Sciatic nerve (tissue), 2 donors: ENCODE measurements around the gene CDC42SE1. TPM values are rescaled to one million over a fixed set of nuclear protein-coding genes. Genes with fewer than 3 reads are reported as not detected.
A peak's percentile ranks its signal among the peaks of the same experiment; 100 is the strongest.
"Not testable (repeated sequence)": the region's sequence is repeated elsewhere in the genome, so short reads cannot be mapped to it uniquely, and the experiment has no call there.

ENCODE experiments used
- ATAC-seq: fragments of 200-7000 bp; cut with Tn5 transposase; one replicate; pipeline ENCODE4 v1.9.1; 2020; ENCODE audit warnings: mild to moderate bottlenecking, moderate library complexity
- DNase-seq: peaks from one replicate; pipeline ENCODE4 v3.0.0-alpha.2; 2020; ENCODE audit warnings: low spot score
- intact Hi-C: fragments of 100-400 bp; cut with DNase I; formaldehyde crosslinking; loops from one replicate; pipeline ENCODE4 v1.14.2; 2022
- total RNA-seq: library from RNA; stranded (reverse); fragmentation: NEBNext Ultra II Directional; extraction: Animal tissue kit (Norgen Biotek cat#: 25700); gene quantifications from one replicate; pipeline ENCODE4 v1.2.1, GENCODE V29; 2021
- donor health status: DM: no; HTN: no; CAD: no.
- donor health status: DM: no; HTN: no; CAD: no.

Gene CDC42SE1, protein sequence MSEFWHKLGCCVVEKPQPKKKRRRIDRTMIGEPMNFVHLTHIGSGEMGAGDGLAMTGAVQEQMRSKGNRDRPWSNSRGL
- 106 TPM for total RNA-seq

DNA sequence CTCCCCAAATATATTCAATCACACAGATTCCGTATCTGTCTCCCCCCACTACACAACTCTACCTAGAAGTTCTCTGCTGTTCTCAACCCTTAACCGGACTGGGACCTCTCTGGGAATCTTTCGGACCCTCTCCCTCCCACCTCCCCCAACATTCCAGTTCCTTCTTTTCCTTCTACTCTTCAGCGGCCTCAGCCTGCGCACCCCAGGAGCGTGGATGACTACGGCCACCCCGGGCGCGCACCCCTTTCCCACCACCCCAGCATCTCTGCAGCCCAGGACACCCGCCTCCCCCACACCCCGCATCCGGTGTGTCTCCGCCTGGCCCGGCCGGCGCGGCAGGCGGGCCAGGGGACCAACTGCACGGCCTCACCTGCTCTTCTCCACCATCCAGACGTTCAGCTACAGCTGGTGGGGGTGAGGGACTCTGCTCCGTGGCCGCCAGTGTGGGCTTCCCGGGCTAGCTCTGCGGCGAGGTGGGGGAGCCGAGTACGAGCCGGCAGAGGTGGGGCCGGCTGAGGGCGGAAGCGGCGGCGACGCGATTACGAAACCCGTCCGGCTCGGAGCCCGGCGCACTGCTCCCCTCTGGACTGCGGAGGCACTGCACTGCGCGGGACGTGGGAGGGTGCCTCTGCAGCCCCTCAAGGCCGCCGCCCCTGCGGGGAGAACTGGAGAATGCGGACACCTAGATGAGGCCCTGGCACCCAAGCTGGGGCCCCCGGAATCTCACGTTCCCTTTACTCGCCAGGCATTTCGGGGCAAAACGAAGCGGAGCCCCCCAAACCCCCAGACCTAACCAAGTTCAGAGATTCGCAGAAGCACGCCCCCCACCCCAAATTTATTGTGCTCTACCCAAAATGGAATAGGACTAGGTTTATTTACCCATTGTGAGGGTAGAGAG, at the start of gene CDC42SE1:
Gene CDC42SE1, minus strand, starts transcription at position 514 of the 898 bp plus-strand sequence. CDS start 3,892 bp downstream, outside the sequence.
- intact Hi-C loops, result no loop called here
- DNase-seq (peak; percentile 90), ATAC-seq (peak; percentile 95)

DNA sequence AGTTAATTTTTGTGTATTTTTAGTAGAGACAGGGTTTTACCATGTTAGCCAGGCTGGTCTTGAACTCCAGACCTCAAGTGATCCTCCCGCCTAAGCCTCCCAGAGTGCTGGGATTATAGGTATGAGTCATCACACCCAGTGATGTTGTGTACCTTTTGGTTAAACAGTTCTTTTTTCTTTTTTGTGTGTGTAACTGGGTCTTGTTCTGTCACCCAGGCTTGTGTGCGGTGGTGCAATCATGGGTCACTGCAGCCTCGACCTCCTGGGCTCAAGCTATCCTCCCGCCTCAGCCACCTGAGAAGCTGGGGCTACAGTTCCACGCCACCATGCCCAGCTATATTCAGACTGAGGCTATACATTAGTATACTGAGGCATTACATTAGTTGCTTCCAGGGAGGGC, 48.9 kb upstream of the CDC42SE1 start:
- DNase-seq, result no peak
- ATAC-seq, result no peak
- intact Hi-C loops, result no loop called here

DNA sequence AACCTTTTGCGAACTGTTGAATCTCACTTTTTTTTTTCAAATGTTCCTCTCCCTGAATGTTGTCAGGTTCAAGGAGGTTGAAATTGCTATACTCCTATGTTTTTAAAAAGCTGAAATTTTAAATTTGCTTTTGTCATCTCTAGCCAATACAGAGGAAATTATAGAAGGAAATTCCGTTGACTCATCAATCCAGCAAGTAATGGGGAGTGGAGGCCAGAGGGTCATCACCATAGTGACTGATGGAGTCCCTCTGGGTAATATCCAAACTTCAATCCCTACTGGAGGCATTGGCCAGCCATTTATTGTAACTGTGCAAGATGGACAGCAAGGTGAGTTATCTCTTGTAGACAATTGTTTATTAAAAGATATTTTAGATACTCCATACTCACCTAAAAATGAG, 47.5 kb upstream of the CDC42SE1 start:
- intact Hi-C loops, result no loop called here
- DNase-seq (no peak), ATAC-seq (peak; percentile 65)

DNA sequence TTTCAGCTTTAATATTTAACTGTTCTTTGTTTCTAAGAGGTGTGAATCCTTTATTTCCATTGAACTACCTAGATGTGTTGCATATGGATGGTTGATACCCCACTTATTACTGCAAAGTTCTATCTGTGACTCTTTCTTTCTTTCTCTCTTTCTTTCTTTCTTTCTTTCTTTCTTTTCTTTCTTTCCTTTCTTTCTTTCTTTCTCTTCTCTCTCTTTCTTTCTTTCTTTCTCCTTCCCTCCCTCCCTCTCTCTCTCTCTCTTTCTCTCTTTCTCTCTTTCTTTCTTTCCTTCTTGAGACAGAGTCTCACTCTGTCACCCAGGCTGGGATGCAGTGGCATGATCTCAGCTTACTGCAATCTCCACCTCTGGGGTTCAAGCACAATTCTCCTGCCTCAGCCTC, 45.2 kb upstream of the CDC42SE1 start:
- ATAC-seq (no peak), DNase-seq (no peak)
- intact Hi-C loops, result no loop called here

DNA sequence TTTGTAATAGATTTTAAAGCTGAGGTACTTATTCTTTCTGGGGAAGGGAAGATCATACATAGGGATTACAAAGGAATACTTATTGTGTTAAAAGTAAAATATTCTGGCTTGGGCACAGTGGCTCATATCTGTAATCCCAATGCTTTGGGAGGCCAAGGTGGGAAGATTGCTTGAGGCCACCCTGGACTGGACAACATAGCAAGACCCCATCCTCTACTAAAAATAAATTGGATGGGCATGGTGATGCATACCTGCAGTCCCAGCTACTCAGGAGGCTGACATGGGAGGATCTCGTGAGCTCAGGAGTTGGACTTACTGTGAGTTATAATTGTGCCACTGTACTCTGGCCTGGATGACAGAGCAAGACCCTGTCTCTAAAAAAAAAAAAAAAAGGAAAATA, 38.7 kb upstream of the CDC42SE1 start:
- ATAC-seq, result no peak
- peak; percentile 1 for DNase-seq
- intact Hi-C loops, result no loop called here

DNA sequence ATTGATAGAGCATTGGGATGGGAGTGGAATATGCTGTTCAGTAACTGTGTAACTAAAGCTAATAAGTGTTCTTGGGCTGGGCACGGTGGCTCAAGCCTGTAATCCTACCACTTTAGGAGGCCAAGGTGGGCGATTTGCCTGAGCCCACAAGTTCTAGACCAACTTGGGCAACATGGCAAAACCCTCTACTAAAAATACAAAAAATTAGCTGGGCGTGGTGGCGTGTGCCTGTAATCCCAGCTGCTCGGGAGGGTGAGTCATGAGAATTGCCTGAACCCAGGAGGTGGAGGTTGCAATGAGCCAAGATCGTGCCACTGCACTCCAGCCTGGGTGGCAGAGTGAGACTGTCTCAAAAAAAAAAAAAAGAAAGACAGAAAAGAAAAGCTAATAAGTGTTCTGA, 38.0 kb upstream of the CDC42SE1 start:
- ATAC-seq, intact Hi-C loops: not testable (repeated sequence)
- DNase-seq, result peak; percentile 28

DNA sequence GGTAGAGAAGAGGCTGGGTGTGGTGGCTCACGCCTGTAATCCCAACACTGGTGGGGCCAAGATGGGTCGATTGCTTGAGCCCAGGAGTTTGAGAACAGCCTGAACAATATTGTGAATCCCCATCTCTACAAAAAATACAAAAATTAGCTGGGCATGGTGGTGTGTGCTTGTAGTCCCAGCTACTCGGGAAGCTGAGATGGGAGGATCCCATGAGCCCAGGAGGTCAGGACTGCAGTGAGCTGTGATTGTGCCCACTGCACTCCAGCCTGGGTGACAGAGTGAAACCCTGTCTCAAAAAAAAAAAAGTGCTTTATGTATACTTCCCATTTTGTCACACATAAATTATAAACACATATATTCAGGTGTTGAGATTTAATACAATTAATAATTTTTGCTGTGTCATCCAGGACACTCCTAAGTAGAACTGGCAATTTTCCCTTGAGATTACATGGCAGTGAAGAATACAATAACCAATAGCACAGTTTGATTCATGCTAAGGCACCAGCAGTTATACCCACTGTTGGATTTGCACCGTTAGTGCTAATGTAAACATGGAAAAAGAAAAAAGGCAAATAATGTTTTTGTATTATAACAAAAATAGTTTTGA, 26.6 kb upstream of the CDC42SE1 start:
- ATAC-seq, result no peak
- intact Hi-C loops, result no loop called here

DNA sequence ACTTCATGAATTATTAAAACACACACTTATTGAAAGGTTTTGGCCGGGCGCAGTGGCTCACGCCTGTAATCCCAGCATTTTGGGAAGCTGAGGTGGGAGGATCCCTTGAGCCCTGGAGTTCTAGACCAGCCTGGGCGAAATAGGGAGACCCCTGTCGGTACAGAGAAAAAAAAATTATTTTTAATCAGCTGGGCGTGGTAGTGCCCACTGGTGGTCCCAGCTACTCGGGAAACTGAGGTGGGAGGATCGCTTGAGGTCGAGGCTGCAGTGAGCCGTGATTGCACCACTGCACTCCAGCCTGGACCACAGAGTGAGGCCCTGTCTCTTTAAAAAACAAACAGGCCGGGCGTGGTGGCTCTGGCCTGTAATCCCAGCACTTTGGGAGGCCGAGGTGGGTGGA, 12.8 kb upstream of the CDC42SE1 start:
- intact Hi-C loops, result no loop called here
- peak; percentile 1 for ATAC-seq

More for the DNA sequence above, 26.6 kb upstream of the CDC42SE1 start:
- DNase-seq, result peak; percentile 13

DNA sequence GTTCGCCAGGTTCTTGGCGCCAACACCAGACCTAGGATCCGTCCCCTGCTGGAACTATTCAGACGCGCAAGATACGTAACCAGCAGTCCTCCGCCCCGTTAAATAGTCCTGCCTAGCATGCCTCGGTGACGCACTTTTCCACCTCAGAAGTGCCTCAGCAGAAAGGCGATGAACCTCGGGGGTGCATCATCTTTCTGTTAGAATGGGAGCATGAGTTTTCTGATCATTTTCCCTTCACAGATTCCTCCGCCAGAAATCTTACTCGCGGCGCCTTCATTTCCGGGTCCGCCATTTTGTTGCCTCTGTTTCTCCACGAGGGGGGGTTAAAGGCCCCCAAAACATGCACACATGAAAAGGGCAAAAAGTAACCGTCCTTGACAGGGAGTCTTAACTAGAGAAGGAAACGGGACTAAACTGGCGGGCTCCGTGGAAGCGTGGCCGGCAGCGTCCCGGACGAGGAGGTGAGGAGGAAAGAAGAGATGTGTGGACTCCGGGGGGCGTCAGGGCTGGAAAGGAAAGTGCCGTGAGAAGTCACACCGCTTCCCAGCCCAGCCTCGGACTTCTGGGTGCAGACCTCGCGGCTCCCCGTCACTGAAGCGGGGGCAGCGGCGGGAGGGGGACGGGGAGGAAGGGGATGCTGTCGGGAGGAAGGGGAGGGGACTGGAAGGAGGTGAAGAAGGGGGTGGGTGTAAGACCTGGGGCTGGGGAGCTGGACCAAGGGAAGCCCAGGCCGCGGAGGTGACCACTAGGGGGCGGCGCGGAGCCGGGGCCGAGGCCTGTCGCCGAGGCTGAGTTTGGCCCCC, 11.3 kb upstream of the CDC42SE1 start, which contains the start of gene GABPB2:
Gene GABPB2, plus strand, starts transcription at position 288 of the 803 bp plus-strand sequence. CDS start 17,429 bp downstream, outside the sequence.
- peak; percentile 95 for ATAC-seq
- intact Hi-C loops, result no loop called here
- DNase-seq, result peak; percentile 95

More for the DNA sequence above, 12.8 kb upstream of the CDC42SE1 start:
- DNase-seq, result peak; percentile 53

DNA sequence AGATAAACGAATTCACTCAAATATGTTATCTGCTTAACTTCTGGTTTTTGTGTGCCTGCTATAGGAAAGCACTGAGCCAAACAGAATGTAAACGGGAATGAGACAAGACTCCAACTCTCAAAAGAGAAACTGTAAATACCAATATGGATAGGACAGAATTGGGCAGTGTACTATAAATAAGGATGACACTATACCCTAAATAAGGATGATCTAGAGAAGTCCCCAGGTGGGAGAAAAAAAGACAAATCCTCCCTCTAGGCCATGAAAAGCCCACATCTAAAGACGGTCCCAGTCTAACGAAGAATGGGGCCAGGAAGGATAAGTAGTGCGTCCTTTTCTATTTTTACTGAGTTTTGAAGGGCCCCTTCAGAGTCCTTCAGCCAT, 9.7 kb upstream of the CDC42SE1 start:
- DNase-seq, result no peak
- ATAC-seq, result no peak
- intact Hi-C loops, result no loop called here

DNA sequence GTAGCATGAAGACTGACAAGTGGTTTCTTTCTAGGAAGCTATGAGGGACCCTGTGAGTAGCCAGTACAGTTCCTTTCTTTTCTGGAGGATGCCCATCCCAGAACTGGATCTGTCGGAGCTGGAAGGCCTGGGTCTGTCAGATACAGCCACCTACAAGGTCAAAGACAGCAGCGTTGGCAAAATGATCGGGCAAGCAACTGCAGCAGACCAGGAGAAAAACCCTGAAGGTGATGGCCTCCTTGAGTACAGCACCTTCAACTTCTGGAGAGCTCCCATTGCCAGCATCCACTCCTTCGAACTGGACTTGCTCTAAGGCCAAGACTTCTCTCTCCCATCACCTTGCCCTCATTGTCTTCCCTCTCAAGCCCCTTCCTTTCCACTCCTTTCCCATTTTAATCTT, 7.8 kb upstream of the CDC42SE1 start:
- ATAC-seq, result no peak
- DNase-seq, result peak; percentile 33
- intact Hi-C loops, result no loop called here

DNA sequence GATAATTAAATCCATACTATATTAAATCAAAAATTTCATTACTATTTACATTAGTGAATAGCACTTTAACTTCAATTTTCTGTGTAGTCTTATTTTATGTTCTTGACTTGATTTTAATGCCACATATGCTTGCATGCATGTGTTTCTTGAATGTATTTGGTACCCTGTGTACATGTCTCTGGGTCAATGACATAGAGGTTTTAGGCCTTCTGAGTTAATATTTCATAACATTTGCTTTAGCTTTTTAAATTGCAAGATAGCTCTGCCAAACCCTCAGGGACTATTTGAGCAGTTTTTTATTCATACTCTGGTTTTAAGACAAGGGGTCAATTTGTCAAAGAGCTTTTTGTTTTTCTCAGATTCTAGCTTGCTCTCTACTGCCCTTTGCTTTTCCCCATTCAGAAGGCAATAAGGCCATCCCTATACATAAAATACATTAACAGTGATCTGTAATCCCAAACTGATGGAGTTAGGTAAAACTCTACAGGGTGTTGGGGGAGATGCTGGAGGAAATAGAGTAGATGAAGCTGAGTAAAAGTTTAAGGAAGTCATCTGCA, 5.7 kb upstream of the CDC42SE1 start:
- intact Hi-C loops, result no loop called here
- no peak for DNase-seq
- no peak for ATAC-seq

DNA sequence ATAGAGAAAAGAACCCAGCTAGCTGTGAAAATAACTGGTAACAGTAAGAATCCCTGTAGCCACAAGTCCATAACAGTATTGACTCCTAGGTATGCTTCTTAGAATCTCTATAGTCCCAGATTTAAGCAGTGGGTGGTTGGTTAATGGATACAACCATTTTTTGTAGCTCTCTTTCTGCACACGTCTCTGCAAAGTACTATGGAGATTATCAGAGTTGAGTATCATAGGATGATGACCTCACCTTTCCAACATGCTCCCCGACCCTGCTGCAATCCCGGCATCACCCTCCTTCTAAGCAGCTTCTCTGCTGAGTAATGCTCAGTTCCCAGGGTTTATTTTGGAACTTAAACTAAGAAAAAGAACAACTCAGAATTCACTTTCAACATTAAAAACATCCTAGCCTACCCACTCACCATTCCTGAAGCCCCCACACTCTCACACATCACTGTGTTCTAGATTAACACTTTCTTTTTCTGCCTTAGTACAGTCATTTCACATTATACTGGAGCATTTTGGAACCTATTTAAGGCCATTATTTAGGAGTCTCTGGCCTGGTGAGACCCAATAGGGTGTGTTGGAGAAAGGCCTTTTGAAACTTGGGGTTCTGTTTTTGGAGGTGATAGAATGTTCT, 3.4 kb upstream of the CDC42SE1 start:
- peak; percentile 9 for DNase-seq
- intact Hi-C loops, result no loop called here
- no peak for ATAC-seq

DNA sequence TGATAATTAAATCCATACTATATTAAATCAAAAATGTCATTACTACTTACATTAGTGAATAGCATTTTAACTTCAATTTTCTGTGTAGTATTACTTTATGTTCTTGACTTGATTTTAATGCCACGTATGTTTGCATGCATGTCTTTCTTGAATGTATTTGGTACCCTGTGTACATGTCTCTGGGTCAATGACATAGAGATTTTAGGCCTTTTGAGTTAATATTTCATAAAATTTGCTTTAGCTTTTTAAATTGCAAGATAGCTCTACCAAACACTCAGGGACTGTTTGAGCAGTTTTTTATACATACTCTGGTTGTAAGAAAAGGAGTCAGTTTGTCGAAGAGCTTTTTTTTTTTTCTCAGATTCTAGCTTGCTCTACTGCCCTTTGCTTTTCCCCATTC, 2.3 kb upstream of the CDC42SE1 start:
- no peak for ATAC-seq
- intact Hi-C loops, result no loop called here

DNA sequence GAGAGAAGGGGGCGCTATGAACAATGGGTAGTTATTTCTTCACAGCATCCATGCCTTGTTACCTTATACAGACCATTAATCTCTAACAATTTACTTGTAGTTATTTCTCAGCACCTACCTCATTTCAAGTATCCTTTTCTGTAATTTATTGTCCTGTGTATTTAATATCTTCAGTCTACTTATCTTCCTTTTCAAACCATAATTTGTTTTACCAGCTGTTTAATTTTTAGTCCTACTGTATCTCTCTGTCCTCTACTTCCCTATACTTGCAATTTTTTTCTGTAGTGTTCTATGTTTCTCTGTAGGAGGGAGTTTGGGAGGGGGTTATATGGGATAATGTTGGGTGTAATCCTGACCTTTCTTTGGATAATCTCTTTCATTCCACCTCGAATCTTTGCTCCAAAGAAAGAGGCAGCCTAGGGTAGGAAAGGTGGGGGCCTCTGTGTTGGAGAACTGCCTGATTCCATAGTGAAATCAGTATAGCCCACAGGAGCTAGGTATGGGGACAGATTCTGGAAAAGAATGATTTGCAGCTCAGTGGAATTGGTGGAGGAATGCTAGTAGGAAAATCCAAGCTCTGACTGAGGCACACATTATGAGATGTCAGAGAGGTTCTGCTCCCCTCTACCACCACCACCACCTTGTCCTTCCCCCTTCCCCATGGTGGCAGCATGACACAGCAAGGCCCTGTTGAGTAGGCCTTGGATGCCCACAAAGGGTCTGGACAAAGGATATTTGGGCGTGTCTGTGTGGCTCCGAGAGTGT, 1.4 kb upstream of the CDC42SE1 start:
- no peak for ATAC-seq
- DNase-seq, result no peak
- intact Hi-C loops, result no loop called here

More for the DNA sequence above, 2.3 kb upstream of the CDC42SE1 start:
- DNase-seq, result no peak

DNA sequence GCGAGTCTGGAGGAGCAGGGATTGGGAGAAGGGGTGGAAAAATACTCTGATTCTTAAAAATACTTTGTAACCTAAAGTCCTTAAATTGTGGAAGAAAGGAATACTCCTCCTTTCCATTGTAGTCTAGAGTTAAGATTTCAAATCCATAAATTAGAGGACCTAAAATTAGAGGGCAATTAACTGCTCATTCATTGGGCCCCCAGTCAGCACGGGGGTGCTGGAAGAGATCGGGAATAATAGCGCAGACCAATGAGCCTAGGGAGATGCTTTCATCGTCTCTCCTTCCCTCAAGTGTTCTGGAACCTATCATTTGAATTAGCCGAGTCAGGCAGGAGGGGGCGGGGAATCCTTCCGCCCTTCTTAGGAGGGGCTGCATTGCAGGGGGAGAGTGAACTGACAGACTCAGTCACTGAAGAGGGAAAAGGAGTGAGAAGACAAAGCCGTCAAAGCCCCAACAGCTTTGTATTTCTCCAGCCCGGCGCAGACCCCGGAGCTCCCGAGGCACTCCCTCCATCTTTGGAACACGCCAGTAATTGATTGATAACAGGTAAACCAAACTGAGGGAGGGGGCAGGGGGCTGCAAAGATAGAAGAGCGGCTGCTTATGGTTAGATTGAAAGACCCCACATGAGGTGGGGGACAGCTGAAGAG, 710 bp upstream of the CDC42SE1 start, which contains the start of gene MLLT11:
Gene MLLT11, plus strand, starts transcription at position 391 of the 650 bp plus-strand sequence. CDS start 6,828 bp downstream, outside the sequence.
- DNase-seq, result peak; percentile 73
- intact Hi-C loops, result no loop called here

DNA sequence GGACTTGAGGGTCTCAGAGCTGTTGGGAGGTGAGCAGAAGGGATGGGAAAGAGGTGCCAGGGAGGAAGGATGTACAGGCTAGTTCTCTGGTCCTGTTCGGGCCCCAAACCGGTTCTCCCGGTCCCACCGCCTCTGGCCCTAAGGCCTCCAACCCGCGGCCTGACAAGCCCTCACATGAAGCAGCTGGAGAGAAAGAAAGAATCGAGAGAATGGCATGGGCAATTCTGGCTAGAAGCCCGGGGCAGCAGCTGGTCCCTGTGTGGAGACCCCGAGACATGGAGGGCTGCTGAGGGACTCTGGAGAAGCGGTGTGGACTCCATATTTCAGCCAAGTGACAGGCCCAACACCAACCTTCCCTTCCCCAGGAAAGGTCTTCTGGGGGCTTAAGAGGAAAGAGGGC, 730 bp downstream of the CDC42SE1 start:
- peak; percentile 1 for ATAC-seq
- intact Hi-C loops, result no loop called here
- peak; percentile 65 for DNase-seq

More for the DNA sequence above, 710 bp upstream of the CDC42SE1 start, which contains the start of gene MLLT11:
- peak; percentile 71 for ATAC-seq
